ENCODE results near the gene ZNF316.

- TF ChIP-seq POLR2A (IDR thresholded peaks at IDR 0.05) (no peak), CTCF (IDR thresholded peaks at IDR 0.05) (no peak)
These were observed 17.2 kb upstream of the ZNF316 start for GRCh38 chr7:6619961-6620360.
